ENCODE data around the gene CBX4.
A peak's percentile ranks its signal among the peaks of the same experiment; 100 is the strongest.

CBX4 gene

DNA sequence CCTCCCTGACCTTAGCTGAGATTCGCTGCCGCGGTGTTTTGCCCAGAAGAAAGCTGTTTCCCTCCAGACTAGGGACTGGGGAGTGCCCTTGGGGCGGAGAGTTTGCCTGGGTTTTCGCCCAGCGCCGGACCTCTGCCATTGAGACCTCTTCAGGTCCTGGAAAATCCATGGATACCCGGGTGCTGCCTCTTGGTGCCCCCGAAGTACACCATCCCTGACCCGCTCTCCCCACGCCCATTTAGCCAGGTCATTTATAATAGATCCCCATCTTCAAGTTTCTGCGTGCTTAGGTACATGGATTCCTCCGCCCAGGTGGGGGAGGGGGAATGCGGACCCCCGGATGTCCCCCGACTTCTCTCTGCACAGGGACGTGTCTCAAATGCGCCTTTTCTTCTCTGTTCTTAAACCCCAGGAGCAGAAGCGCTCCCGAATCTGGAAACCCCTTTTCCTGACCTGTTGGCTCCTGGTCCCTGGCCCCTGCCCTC, 27.3 kb downstream of the CBX4 start:
- CTCF ChIA-PET, result interaction anchor here (0.7 to 2.6 kb wide), 15 partner anchors 10 to 158 kb away, joined by 3 to 17 read pairs (median 5); no protein-coding TSS in a partner anchor
- Histone ChIP-seq H3K9me3 (ENCODE audit: control insufficient read depth, insufficient read depth, low read depth, low read length) (no peaks in the 10 kb centered on the region), H3K4me1 (ENCODE audit: control insufficient read depth, insufficient read depth, low read length) (peaks cover 17% of the 10 kb centered on the region), H3K4me3 (ENCODE audit: low read depth, low read length) (peak overlapping the region; percentile 18), H3K36me3 (ENCODE audit: control insufficient read depth in 2 of 2, insufficient read depth in 1 of 2, low read length in 2 of 2) (no peaks in the 10 kb centered on the region), H3K27ac (ENCODE audit: extremely low read depth, low read depth, low read length) (peak overlapping the region; percentile 67; the same call in 1 of the 2 replicates)
- POLR2A ChIA-PET, result interaction anchor here (0.9 to 5.4 kb wide), 7 partner anchors 11 to 119 kb away, joined by 3 to 74 read pairs (median 20); partner anchors contain the start of genes CBX4 and CBX8
- TF ChIP-seq ZNF660 (tag by site-specific recombination; IDR thresholded peaks at IDR 0.05) (no peak), ZNF138 (tag by site-specific recombination; IDR thresholded peaks at IDR 0.05; ENCODE audit: borderline replicate concordance) (no peak), ZBTB20 (tag by site-specific recombination; IDR thresholded peaks at IDR 0.05) (peak; percentile 50; the same call in 1 of the 2 replicates), ZNF747 (tag by site-specific recombination; IDR thresholded peaks at IDR 0.05) (no peak)
- TF ChIP-seq, protein P1, sequence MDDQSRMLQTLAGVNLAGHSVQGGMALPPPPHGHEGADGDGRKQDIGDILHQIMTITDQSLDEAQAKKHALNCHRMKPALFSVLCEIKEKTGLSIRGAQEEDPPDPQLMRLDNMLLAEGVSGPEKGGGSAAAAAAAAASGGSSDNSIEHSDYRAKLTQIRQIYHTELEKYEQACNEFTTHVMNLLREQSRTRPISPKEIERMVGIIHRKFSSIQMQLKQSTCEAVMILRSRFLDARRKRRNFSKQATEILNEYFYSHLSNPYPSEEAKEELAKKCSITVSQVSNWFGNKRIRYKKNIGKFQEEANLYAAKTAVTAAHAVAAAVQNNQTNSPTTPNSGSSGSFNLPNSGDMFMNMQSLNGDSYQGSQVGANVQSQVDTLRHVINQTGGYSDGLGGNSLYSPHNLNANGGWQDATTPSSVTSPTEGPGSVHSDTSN (CRISPR knock-in tag; IDR thresholded peaks at IDR 0.05), result 0 out of 2 replicates have a peak, but pooled peaks have one; percentile 34

DNA sequence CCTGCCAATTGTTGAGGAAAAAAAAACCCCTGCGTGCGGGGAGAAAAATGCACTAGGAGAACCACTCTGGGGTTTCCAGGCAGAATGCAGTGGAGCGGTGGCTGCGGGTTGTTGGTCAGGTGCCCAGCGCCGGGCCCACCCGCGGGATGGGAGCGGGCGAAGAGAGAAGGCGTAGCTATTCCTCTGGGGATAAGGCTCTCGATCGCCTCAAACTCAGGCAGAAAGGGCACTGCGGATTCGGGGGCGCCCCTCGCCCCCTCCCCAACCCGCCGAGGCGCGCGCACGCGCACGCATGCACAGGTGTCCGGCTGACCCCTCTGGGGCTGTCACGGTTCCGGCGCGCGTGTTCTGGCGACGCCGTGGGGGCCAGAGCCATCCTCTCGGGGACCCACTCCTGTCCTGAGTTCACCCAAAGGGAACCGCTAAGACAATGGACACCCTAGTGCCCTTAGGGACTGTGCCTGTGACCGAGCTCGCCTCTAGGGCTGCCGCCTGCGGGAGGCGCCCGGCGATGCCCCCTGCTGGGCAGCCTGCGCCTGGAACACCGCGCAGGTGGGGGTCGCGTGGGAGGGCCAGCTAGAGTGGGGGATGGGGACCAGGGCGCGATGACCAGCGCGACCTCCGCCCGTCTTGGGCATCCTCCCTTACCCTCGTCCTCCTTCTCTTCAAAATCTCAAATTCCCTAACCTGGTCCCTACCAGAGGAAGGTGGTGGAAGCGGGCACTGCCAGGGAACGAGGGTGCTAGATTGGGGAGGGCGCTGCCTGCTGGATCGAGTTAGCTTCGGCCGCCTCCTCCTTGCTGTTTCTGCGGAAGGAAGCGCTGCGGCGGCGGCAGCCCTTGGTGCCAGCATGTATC, 28.0 kb downstream of the CBX4 start:
- Histone ChIP-seq H3K4me1 (ENCODE audit: control insufficient read depth, insufficient read depth, low read length) (peaks cover 17% of the 10 kb centered on the region), H3K36me3 (ENCODE audit: control insufficient read depth in 2 of 2, insufficient read depth in 1 of 2, low read length in 2 of 2) (no peaks in the 10 kb centered on the region), H3K27ac (ENCODE audit: extremely low read depth, low read depth, low read length) (peak overlapping the region; percentile 55; the same call in 1 of the 2 replicates), H3K4me3 (ENCODE audit: low read depth, low read length) (peak overlapping the region; percentile 18), H3K9me3 (ENCODE audit: control insufficient read depth, insufficient read depth, low read depth, low read length) (no peaks in the 10 kb centered on the region)
- ChIA-PET POLR2A (interaction anchor here (0.6 to 5.4 kb wide), 11 partner anchors 10 to 1283 kb away, joined by 3 to 74 read pairs (median 7); partner anchors contain the start of genes CBX4 and CBX8), CTCF (interaction anchor here (0.6 to 2.6 kb wide), 22 partner anchors 10 to 164 kb away, joined by 3 to 17 read pairs (median 4); no protein-coding TSS in a partner anchor)
- TF ChIP-seq ZNF19 (tag by site-specific recombination; IDR thresholded peaks at IDR 0.05; ENCODE audit: low read depth), result no peak
- peak; percentile 60; the same call in 1 of the 2 replicates for TF ChIP-seq ZNF843 (tag by site-specific recombination; IDR thresholded peaks at IDR 0.05)
- TF ChIP-seq KLF1 (tag by site-specific recombination; IDR thresholded peaks at IDR 0.05), result peak; percentile 61
- peak; percentile 84 for TF ChIP-seq SP7 (tag by site-specific recombination; IDR thresholded peaks at IDR 0.05)
- TF ChIP-seq ZNF514 (tag by site-specific recombination; IDR thresholded peaks at IDR 0.05), result no peak
- TF ChIP-seq, protein P2, sequence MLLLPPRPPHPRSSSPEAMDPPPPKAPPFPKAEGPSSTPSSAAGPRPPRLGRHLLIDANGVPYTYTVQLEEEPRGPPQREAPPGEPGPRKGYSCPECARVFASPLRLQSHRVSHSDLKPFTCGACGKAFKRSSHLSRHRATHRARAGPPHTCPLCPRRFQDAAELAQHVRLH (tag by site-specific recombination; IDR thresholded peaks at IDR 0.05), result 0 out of 2 replicates have a peak, but pooled peaks have one; percentile 22
- TF ChIP-seq ZNF610 (tag by site-specific recombination; IDR thresholded peaks at IDR 0.05; ENCODE audit: borderline replicate concordance), result peak; percentile 30; the same call in 1 of the 2 replicates
- TF ChIP-seq, protein P3, sequence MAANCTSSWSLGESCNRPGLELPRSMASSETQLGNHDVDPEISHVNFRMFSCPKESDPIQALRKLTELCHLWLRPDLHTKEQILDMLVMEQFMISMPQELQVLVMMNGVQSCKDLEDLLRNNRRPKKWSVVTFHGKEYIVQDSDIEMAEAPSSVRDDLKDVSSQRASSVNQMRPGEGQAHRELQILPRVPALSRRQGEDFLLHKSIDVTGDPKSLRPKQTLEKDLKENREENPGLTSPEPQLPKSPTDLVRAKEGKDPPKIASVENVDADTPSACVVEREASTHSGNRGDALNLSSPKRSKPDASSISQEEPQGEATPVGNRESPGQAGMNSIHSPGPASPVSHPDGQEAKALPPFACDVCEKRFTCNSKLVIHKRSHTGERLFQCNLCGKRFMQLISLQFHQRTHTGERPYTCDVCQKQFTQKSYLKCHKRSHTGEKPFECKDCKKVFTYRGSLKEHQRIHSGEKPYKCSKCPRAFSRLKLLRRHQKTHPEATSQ (tag by site-specific recombination; IDR thresholded peaks at IDR 0.05), result 0 out of 2 replicates have a peak, but pooled peaks have one; percentile 30
- TF ChIP-seq ZNF10 (tag by site-specific recombination; IDR thresholded peaks at IDR 0.05), result no peak
- peak; percentile 14; the same call in 1 of the 2 replicates for TF ChIP-seq SCRT1 (tag by site-specific recombination; IDR thresholded peaks at IDR 0.05; ENCODE audit: borderline replicate concordance)
- 0 out of 2 replicates have a peak, but pooled peaks have one; percentile 24 for TF ChIP-seq ZNF366 (tag by site-specific recombination; conservative IDR thresholded peaks at IDR 0.05)
- TF ChIP-seq ZNF560 (tag by site-specific recombination; IDR thresholded peaks at IDR 0.05; ENCODE audit: borderline replicate concordance), result no peak
- peak; percentile 57; the same call in 1 of the 2 replicates for TF ChIP-seq KLF9 (tag by site-specific recombination; IDR thresholded peaks at IDR 0.05; ENCODE audit: low read depth)
- TF ChIP-seq, protein P4, sequence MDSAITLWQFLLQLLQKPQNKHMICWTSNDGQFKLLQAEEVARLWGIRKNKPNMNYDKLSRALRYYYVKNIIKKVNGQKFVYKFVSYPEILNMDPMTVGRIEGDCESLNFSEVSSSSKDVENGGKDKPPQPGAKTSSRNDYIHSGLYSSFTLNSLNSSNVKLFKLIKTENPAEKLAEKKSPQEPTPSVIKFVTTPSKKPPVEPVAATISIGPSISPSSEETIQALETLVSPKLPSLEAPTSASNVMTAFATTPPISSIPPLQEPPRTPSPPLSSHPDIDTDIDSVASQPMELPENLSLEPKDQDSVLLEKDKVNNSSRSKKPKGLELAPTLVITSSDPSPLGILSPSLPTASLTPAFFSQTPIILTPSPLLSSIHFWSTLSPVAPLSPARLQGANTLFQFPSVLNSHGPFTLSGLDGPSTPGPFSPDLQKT (IDR thresholded peaks at IDR 0.05; ENCODE audit: borderline replicate concordance, low read depth, low read length), result no peak
- TF ChIP-seq BCL11B (tag by site-specific recombination; IDR thresholded peaks at IDR 0.05; ENCODE audit: low read depth), result peak; percentile 79
- TF ChIP-seq ZNF621 (tag by site-specific recombination; IDR thresholded peaks at IDR 0.05), result no peak
- TF ChIP-seq ZNF2 (tag by site-specific recombination; IDR thresholded peaks at IDR 0.05), result peak; percentile 72
- TF ChIP-seq ZNF324 (tag by site-specific recombination; IDR thresholded peaks at IDR 0.05), result peak; percentile 75; the same call in 1 of the 2 replicates
- peak; percentile 100 for TF ChIP-seq ZBTB48 (tag by site-specific recombination; IDR thresholded peaks at IDR 0.05)
- TF ChIP-seq, protein P5, sequence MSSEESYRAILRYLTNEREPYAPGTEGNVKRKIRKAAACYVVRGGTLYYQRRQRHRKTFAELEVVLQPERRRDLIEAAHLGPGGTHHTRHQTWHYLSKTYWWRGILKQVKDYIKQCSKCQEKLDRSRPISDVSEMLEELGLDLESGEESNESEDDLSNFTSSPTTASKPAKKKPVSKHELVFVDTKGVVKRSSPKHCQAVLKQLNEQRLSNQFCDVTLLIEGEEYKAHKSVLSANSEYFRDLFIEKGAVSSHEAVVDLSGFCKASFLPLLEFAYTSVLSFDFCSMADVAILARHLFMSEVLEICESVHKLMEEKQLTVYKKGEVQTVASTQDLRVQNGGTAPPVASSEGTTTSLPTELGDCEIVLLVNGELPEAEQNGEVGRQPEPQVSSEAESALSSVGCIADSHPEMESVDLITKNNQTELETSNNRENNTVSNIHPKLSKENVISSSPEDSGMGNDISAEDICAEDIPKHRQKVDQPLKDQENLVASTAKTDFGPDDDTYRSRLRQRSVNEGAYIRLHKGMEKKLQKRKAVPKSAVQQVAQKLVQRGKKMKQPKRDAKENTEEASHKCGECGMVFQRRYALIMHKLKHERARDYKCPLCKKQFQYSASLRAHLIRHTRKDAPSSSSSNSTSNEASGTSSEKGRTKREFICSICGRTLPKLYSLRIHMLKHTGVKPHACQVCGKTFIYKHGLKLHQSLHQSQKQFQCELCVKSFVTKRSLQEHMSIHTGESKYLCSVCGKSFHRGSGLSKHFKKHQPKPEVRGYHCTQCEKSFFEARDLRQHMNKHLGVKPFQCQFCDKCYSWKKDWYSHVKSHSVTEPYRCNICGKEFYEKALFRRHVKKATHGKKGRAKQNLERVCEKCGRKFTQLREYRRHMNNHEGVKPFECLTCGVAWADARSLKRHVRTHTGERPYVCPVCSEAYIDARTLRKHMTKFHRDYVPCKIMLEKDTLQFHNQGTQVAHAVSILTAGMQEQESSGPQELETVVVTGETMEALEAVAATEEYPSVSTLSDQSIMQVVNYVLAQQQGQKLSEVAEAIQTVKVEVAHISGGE (tag by site-specific recombination; conservative IDR thresholded peaks at IDR 0.05; ENCODE audit: low read depth), result 0 out of 2 replicates have a peak, but pooled peaks have one; percentile 19
